ENCODE data around the gene CYP1A1.

DNA sequence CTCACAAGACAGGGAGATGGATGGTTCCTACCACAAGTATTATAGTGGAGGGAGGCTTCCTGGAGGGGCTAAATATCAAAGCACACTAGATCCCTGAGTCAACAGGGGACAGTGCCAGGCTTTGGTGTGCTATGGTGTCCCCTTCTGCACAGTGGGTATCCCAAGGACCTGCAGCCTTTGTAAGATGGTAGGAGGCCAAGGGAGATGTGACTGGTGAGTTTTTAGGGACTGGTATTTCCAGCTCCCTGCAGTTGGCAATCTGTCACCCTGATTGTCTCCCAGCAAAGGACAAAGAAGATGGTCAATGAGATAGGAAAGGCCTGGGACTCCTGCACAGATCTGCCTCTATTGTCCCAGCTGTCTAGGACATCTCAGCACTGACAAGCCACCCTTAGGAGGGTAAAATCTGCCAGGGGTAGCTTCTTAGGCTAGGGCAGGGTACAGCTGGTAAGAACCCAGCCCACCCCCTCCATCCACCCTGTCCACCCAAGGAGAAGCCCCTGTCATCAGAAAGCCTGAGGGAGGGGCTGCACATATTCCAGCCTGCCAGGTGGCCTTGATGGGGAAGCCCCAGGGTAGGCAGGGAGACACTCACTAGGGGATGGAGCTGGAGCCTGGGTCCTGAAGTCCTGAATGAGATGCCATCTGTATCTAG, 631 bp downstream of the CYP1A1 start:
- TF ChIP-seq, protein P1, sequence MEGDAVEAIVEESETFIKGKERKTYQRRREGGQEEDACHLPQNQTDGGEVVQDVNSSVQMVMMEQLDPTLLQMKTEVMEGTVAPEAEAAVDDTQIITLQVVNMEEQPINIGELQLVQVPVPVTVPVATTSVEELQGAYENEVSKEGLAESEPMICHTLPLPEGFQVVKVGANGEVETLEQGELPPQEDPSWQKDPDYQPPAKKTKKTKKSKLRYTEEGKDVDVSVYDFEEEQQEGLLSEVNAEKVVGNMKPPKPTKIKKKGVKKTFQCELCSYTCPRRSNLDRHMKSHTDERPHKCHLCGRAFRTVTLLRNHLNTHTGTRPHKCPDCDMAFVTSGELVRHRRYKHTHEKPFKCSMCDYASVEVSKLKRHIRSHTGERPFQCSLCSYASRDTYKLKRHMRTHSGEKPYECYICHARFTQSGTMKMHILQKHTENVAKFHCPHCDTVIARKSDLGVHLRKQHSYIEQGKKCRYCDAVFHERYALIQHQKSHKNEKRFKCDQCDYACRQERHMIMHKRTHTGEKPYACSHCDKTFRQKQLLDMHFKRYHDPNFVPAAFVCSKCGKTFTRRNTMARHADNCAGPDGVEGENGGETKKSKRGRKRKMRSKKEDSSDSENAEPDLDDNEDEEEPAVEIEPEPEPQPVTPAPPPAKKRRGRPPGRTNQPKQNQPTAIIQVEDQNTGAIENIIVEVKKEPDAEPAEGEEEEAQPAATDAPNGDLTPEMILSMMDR (conservative IDR thresholded peaks at IDR 0.05; ENCODE audit: low read depth in 2 of 2): no peak
- TF ChIP-seq, protein P2, sequence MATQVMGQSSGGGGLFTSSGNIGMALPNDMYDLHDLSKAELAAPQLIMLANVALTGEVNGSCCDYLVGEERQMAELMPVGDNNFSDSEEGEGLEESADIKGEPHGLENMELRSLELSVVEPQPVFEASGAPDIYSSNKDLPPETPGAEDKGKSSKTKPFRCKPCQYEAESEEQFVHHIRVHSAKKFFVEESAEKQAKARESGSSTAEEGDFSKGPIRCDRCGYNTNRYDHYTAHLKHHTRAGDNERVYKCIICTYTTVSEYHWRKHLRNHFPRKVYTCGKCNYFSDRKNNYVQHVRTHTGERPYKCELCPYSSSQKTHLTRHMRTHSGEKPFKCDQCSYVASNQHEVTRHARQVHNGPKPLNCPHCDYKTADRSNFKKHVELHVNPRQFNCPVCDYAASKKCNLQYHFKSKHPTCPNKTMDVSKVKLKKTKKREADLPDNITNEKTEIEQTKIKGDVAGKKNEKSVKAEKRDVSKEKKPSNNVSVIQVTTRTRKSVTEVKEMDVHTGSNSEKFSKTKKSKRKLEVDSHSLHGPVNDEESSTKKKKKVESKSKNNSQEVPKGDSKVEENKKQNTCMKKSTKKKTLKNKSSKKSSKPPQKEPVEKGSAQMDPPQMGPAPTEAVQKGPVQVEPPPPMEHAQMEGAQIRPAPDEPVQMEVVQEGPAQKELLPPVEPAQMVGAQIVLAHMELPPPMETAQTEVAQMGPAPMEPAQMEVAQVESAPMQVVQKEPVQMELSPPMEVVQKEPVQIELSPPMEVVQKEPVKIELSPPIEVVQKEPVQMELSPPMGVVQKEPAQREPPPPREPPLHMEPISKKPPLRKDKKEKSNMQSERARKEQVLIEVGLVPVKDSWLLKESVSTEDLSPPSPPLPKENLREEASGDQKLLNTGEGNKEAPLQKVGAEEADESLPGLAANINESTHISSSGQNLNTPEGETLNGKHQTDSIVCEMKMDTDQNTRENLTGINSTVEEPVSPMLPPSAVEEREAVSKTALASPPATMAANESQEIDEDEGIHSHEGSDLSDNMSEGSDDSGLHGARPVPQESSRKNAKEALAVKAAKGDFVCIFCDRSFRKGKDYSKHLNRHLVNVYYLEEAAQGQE (IDR thresholded peaks at IDR 0.05; ENCODE audit: unreplicated experiment): no peak
- no peak for TF ChIP-seq EZH2phosphoT487 (IDR thresholded peaks at IDR 0.05; ENCODE audit: unreplicated experiment)

All from GM23338 (cell line).